HG03565 (cell line): ENCODE measurements around the gene ENAH.
"Not testable (repeated sequence)": the region's sequence is repeated elsewhere in the genome, so short reads cannot be mapped to it uniquely, and the experiment has no call there.

ENCODE experiments used
- ATAC-seq: cut with Tn5 transposase; IDR thresholded peaks from one replicate; pipeline ENCODE4 v1.9.1; 2021; ENCODE audit warnings: mild to moderate bottlenecking, moderate library complexity; ENCODE audit not compliant: unreplicated experiment

ENAH gene

DNA sequence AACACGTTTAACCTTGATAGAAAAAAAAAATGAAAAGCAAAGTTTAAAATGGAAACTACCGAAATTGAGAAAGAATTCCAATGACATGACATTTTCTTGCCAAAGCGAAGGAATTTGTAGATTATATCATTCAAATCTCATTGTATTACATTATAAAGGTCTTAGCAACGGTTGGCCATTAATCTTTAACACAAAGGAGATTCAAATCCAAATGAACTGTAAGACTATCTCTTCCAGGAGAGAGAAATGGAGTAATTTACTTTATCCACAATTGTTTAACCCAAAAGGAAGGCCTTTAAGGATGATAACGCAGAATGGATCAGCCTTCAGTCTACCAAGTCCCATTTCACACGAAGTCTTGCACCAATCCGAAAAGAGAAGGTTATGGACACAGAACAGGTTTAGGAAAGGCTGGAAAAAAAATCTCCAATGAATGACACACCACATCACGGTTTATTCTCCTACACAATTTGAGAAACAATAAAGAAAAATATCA is 1.5 kb downstream of the ENAH start:
- no peak for ATAC-seq

DNA sequence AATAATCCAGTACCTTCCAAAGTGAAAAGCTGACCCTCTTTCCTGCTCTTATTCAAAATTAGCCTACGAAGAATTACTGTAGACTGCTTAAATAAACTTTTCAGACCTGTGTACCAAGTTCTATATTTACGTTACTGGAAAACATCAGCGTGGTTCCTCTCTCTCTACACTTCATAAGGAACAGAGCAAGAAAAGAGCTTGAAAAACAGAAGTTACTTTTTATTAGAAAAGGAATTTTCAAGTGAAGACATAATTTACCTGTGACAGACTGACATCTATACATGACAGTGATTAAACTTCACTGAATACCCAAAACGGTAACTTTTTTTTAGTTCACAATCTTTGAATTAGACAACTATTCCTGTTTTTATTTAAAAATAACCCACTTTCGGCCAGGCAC is 2.7 kb downstream of the ENAH start:
- ATAC-seq = no peak

DNA sequence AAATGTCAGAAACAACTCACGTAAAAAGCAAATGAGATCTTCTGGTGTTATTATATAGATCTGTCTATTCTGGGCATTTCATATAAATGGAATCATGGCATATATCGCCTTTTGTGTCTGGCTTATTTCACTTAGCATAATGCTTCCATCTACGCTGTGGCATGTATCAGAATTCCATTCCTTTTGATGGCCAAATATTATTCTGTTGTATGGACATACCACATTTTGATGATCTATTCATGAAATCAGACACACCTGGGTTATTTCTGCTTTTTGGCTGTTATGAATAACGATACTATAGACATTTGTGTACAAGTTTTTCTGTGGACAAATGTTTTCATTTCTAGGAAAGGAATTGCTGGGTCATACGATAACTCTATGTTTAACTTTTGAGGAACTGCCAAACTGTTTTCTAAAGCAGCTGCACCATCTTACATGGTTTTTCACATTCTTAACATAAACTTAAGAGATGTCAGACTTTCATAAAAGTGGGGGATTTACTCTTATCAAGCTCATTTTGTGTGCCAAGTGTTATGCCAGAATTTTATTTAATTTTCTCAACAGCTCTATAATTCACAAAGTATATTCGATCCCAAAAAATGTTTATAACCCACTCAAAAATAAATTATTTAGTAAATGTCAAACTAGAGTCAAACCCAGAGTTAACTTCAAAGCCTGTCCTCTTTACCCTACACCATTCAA is 7.6 kb downstream of the ENAH start:
- ATAC-seq = no peak

DNA sequence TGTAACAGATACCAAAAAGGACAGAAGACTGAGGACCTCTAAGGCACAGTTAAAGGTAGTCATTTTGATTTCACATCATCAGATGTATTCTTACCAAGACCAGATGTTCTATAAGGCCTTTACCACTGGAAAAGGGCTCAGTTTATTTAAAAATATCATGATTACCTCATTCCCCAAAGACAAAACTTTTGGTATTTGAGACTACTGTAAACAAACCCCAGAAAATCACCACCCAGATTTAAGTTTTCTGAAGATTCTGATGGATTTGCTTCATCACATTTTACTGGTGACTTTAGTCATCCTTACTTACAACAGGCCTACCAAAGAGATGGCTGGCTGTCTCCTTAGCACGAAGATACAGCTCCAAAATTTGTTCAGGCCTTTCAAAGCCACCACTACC is 8.3 kb downstream of the ENAH start:
- no peak for ATAC-seq

DNA sequence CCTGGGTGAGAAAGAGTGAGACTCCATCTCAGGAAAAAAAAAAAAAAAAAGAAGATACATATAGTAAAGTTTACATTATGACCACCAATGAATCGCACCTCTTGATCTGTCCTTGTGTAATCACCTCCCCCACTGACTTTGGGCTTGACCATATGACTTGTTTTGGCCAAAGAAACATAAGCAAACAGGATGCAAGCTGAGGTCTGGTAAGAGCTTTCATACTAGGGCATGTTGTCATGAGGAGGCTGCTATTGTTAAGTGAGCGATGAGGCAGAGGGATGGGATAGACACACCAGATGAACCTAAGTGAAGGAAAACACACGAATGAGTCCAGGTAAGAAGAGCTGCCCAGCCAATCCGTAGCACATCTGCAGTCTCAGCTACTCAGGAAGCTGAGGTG is 10.7 kb downstream of the ENAH start:
- ATAC-seq = no peak

DNA sequence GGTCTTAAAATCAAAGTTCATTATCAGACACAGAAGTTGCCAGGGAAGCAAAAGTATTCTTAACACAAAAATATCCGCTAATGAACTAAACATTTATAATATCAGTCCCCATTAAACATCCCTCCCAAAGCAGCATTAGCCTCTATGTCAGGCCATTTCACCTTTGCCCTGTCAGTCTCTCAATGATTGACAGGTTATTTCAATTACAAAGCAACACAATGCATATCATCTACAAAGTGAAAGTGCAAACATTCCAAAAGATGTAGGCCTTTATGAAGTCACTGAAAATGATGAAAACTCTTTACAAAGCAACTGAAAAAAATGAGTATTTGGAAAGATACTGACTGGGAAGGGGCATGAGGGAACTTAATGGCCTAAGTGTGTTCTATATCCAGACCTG is 14.1 kb downstream of the ENAH start:
- ATAC-seq = no peak

DNA sequence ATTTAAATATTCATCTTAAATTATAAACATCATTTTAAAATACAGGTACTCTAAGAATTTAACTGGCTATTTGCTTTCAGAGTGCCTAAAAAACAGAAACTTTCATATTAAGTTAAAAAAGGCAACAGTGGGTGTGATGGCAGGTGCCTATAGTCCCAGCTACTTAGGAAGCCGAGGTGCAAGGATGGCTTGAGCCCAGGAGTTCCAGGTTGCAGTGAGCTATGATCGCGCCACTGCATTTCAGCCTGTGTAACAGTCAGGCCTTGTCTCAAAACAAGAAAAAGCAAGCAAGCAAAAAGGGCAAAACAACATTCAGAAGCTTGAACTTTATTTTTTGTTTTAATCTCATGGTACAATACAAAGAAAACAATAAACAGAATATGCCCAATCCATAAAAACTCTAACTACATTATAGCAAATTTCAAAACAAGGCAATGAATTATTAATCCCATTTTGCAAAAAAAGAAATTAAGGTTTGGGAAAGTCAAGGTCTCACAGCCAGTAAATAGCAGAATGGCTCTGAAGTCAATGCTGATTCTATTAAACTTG is 15.2 kb downstream of the ENAH start:
- ATAC-seq = no peak

DNA sequence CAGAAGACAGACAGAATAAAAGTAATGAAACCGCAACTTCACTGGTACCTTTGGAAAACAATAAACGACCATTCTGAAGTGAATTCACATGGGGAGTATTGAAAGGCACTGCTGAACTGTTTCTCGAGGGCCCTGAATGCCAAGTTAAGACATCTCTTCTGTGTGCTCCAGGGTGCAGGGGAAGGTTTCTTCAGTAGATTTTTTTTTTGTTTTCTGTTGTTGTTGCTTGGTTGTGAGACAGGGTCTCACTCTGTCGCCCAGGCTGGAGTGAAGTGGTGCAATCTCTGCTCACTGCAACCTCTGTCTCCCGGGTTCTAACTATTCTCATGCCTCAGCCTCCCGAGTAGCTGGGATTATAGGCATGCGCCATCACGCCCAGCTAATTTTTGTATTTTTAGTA is 15.9 kb downstream of the ENAH start:
- not testable (repeated sequence) for ATAC-seq

DNA sequence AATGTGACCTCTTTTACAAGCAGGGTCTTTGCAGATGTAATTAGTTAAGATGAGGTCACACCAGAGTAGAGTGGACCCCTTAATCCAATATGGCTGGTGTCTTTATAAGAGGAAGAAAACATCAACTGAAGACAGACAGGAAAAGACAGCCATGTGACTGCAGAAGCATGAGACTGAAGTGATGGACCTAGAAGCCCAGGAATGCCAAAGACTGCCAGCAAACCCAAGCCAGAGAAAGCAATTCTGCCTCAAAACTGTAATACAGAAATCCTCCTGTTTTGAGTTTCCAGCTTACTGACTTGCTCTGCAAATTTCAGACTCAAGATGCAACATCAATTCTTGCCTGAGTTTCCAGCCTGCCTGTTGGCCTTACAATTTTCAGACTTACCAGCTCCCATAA is 17.3 kb downstream of the ENAH start:
- no peak for ATAC-seq

DNA sequence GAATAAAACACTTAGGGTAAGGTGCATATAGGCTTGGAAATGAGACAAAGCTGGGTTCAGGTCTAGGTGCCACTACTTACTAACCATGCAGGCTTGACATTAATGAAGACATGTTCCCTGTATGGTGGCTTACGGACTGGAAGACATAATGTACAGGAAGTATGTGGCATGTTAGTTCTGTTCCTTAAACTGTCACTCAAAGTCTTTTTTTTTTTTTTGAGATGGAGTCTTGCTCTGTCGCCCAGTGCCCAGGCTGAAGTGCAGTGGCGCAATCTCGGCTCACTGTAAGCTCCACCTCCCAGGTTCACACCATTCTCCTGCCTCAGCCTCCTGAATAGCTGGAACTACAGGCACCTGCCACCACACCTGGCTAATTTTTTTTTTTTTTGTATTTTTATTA is 20.1 kb downstream of the ENAH start:
- not testable (repeated sequence) for ATAC-seq

DNA sequence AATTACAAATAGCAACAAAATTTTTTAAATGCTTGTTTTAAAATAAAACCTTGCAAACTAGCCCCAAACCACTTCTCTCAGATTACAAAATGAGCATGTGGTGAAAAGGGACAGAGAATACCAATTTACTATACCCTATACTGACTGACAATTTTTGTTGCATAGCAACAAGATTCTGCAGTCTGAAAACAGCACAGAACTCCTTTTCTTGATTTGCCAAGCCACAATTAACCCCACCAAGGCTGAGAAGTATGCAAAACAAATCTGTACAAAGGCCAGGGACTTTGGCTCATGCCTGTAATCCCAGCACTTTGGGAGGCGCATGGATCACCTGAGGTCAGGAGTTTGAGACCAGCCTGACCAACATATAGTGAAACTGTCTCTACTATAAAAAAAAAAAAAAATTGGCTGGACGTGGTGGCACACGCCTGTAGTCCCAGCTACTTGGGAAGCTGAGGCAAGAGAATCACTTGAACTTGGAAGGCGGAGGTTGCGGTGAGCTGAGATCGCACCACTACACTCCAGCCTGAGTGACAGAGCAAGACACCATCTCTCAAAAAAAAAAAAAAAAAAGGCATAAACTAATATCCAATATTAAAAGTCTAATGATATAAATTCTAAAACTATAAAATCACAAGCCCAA is 21.8 kb downstream of the ENAH start:
- no peak for ATAC-seq

DNA sequence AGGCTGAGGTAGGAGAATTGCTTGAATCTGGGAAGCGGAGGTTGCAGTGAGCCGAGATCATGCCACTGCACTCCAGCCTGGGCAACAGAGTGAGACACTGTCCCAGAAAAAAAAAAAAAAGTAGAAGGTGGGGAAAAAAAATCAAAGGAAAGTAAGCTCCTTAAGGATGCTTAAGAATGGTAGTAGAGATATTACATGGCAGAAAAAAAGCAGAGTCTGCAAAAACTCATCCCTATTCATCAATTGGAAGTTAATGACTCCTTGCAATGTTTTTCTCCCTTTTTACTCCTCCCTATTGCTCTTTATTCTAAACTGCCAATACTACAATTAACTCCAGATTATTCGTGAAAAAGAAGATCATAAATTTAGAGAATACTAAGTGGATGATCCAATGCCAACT is 23.4 kb downstream of the ENAH start:
- ATAC-seq = no peak

DNA sequence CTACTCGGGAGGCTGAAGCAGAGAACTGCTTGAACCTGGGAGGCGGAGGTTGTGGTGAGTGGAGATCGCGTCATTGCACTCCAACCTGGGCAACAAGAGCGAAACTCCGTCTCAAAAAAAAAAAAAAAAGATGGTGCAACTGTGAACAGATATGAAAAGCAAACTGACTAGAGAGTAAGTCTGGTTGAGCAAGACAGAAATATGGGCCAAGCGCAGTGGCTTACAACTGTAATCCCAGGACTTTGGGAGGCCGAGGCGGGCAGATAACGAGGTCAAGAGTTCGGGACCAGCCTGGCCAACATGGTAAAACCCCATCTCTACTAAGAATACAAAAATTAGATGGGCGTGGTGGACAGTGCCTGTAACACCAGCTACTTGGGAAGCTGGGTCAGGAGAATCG is 24.1 kb downstream of the ENAH start:
- not testable (repeated sequence) for ATAC-seq

DNA sequence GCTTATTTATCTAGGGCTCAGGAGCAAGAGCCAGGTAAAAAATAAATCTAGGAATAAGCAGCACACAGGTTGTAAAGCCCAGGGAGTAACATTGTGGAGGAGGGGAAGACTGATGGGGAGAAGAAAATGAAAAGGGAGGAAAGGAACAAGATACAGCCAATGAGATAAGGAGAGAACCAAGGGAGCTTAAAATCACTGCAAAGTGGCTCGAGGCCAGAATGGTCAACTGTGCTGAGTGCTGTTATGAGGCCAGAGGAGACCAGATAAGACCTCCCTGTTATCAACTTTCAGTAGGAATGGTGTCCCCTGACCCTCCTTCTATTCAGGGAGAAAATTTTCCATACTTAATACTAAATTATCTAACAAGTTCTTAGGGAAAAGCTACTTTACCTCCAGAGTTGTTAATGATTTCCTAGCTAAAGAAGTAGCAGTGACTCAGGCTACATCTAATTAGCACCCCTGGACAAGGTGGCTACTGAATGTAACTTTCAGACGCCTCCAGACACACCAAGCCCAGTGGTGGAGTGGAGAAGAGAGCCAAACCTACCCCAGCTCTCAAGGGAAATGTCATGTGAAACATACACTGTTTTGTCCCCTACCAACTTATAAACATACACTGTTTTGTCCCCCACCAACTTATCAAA is 25.5 kb downstream of the ENAH start:
- ATAC-seq = no peak

DNA sequence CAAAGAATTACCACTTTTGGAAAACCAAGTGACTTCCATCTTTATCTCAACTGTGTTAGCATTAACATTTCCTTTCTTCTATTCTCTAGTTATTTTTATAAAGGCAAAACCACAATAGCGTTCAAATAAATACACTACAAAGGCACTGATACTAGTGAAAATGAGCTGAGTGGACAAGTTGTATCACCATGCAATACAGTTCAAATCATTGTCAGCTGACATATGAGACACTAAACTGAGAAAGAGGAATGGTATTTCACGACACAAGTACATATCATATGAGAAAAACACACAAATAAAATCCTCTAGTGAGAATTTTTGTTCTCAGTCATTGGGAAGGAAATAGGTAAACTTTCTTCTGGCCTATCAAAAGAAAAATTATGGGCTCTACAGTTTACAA is 26.2 kb downstream of the ENAH start:
- no peak for ATAC-seq

DNA sequence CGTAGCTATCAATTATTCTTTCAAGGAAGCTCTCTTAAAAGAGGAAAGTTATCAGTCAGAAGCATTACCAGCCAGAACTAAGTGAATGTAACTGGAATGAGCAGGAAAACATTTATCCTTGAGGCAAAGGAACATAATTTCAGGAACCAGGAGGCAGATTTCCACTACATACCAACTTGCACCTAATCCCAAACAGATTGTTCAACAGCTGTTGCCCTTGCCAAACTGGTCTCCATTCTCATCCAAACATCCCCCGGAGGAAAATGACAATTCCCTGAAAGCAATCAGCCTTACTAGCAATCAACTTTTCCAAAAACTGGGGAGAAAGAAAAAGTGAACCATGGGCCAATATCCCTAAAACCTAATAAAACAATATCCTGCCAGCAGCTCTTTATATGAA is 35.0 kb downstream of the ENAH start:
- ATAC-seq = no peak

DNA sequence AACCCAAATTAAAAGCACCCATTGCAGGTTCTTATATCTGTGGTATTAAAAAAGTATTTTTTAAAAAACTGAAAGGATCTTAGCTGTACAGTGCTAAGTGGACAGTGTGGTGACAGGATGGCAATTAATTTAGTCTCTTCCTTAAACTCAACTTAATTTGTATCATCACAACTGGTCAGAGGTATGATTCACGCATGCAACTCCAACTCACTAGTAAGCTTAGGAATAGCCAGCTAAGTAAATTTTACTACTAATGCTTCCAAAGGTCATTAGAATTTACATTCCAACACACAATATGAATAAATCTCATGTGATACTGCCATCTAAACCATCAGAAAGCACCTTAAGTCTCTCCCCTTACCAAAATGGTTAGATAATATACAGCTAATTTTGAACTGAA is 35.4 kb downstream of the ENAH start:
- ATAC-seq = no peak

DNA sequence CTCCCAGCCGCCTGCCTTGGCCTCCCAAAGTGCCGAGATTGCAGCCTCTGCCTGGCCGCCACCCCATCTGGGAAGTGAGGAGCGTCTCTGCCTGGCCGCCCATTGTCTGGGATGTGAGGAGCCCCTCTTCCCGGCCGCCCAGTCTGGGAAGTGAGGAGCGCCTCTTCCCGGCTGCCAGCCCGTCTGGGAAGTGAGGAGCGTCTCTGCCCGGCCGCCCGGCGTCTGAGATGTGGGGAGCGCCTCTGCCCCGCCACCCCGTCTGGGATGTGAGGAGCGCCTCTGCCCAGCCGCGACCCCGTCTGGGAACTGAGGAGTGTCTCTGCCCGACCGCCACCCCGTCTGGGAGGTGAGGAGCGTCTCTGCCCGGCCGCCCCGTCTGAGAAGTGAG is 37.5 kb downstream of the ENAH start:
- not testable (repeated sequence) for ATAC-seq

DNA sequence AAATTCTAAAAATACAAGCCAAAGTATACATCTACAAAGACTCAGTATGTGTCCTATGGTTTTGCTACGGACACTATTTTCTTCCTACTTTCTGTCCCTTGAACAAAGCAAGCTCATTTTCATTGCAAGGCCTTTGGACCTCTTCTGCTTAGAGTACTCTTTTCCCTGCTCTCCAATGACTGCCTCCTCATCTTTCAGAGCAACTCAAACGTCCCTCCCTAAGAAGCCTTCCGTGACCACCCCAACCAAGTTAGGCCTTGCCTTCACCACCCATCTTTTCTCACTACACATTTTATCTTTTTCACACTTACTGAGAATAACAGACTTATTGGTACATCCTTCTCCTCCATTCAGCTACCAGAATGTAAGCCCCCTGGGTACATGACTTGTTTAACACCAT is 39.9 kb downstream of the ENAH start:
- ATAC-seq = no peak

DNA sequence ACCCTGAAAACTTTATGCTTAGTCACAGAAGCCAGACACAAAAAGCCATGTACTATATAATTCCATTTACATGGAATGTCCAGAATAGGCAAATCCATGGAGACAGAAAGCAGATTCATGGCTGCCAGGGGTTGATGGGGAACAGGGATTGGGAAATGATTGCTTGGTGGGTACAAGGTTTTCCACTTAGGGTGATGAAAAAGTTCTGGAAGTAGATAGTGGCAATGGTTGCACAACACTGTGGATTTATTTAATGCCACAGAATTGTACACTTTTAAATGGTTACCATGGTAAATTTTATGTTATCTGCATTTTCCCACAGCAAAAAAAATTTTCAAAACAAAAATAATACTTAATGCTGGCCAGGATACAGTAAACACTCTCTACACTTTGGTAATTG is 40.6 kb downstream of the ENAH start:
- ATAC-seq = no peak

DNA sequence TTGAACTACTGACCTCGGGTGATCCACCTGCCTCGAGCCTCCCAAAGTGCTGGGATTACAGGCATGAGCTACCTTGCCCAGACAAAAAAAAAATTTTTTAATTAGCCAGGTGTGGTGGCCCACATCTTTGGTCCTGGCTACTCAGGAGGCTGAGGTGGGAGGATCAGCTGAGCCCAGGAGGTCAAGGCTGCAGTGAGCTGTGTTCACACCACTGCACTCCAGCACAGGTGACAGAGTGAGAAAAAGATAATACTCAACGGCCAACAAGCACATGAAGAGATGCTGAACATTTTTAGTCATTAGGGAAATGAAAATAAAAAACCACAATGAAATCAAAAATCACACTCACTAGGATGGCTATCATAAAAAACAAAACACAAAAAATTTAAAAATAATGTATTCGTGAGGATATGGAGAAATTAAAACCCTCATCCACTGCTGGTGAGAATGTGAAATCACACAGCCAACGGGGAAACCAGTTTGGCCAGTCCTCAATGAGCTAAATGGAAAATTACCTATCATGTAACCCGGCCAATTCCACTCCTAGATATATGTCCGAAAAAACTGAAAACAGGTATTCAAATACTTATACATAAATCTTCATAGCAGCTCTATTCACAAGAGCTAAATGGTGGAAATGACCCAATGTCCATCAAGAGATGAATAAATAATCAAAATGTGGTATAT is 41.2 kb downstream of the ENAH start:
- no peak for ATAC-seq
